ENCODE data around the gene SHMT1.

The SHMT1 gene

GRCh38 chr17:18332909-18333489, 30.4 kb downstream of the SHMT1 start:
- DNase-seq (ENCODE audit: low read depth), result no peak
- no peak for TF ChIP-seq CTCF (IDR thresholded peaks at IDR 0.05; ENCODE audit: low read length, missing control alignments)

GRCh38 chr17:18331879-18332278, 31.5 kb downstream of the SHMT1 start:
- no peak overlapping the region for H3K4me3 ChIP-seq (replicated peaks; ENCODE audit: low read depth, low read length)
- DNase-seq (ENCODE audit: low read depth), result no peak
- no peak for TF ChIP-seq CTCF (IDR thresholded peaks at IDR 0.05; ENCODE audit: low read length, missing control alignments)

More at GRCh38 chr17:18332909-18333489, 30.4 kb downstream of the SHMT1 start:
- no peak overlapping the region for H3K4me3 ChIP-seq (replicated peaks; ENCODE audit: low read depth, low read length)

- DNase-seq (ENCODE audit: low read depth), result no peak
- TF ChIP-seq CTCF (IDR thresholded peaks at IDR 0.05; ENCODE audit: low read length, missing control alignments), result no peak
- H3K4me3 ChIP-seq (replicated peaks; ENCODE audit: low read depth, low read length), result no peak overlapping the region
Observed at GRCh38 chr17:18328643-18329204, 34.6 kb downstream of the SHMT1 start.

GRCh38 chr17:18327556-18327955, 35.8 kb downstream of the SHMT1 start:
- no peak overlapping the region for H3K4me3 ChIP-seq (replicated peaks; ENCODE audit: low read depth, low read length)
- no peak for TF ChIP-seq CTCF (IDR thresholded peaks at IDR 0.05; ENCODE audit: low read length, missing control alignments)
- no peak for DNase-seq (ENCODE audit: low read depth)

- no peak overlapping the region for H3K4me3 ChIP-seq (replicated peaks; ENCODE audit: low read depth, low read length)
- no peak for DNase-seq (ENCODE audit: low read depth)
- TF ChIP-seq CTCF (IDR thresholded peaks at IDR 0.05; ENCODE audit: low read length, missing control alignments), result no peak
Observed at GRCh38 chr17:18327093-18327492, 36.3 kb downstream of the SHMT1 start.

- TF ChIP-seq CTCF (IDR thresholded peaks at IDR 0.05; ENCODE audit: low read length, missing control alignments), result no peak
- H3K4me3 ChIP-seq (replicated peaks; ENCODE audit: low read depth, low read length), result no peak overlapping the region
- no peak for DNase-seq (ENCODE audit: low read depth)
Observed at GRCh38 chr17:18326572-18326971, 36.8 kb downstream of the SHMT1 start.

- no peak for DNase-seq (ENCODE audit: low read depth)
- no peak for TF ChIP-seq CTCF (IDR thresholded peaks at IDR 0.05; ENCODE audit: low read length, missing control alignments)
- no peak overlapping the region for H3K4me3 ChIP-seq (replicated peaks; ENCODE audit: low read depth, low read length)
Observed at GRCh38 chr17:18326039-18326438, 37.3 kb downstream of the SHMT1 start.

Data from fibroblast of pulmonary artery (primary cell).